LNCaP clone FGC (cell line): ENCODE data around the gene FUBP1.
"Not testable (repeated sequence)": the region's sequence is repeated elsewhere in the genome, so short reads cannot be mapped to it uniquely, and the experiment has no call there.

Experiments
- DNase-seq: peaks from one replicate; pipeline ENCODE4 v3.0.0-alpha.2; 2011; ENCODE audit warnings: low read depth
- H3K4me3 ChIP-seq: 2 replicates; pipeline ENCODE4 v1.5.1; 2011; ENCODE audit warnings: mild to moderate bottlenecking, low read depth, low read length, control low read depth
- CTCF ChIP-seq: IDR thresholded peaks from 2 replicates; pipeline ENCODE4 v1.5.1; 2012; ENCODE audit warnings: mild to moderate bottlenecking; ENCODE audit not compliant: control insufficient read depth, insufficient read depth; ENCODE audit errors: extremely low read depth

FUBP1 gene

GRCh38 chr1:77929806-77930205 lies 49.1 kb downstream of the FUBP1 start:
- TF ChIP-seq CTCF, result no peak
- no peak overlapping the region for H3K4me3 ChIP-seq
- no peak for DNase-seq

- DNase-seq, result no peak
- no peak for TF ChIP-seq CTCF
- H3K4me3 ChIP-seq, result no peak overlapping the region
These were observed 51.5 kb downstream of the FUBP1 start for GRCh38 chr1:77927414-77927813.

- DNase-seq, result no peak
- no peak for TF ChIP-seq CTCF
These were observed 52.1 kb downstream of the FUBP1 start for GRCh38 chr1:77926561-77927357.

GRCh38 chr1:77925956-77926355 lies 52.9 kb downstream of the FUBP1 start:
- no peak overlapping the region for H3K4me3 ChIP-seq
- no peak for DNase-seq
- TF ChIP-seq CTCF, result no peak

More at GRCh38 chr1:77926561-77927357, 52.1 kb downstream of the FUBP1 start:
- no peak overlapping the region for H3K4me3 ChIP-seq

- no peak for DNase-seq
- TF ChIP-seq CTCF, result no peak
- no peak overlapping the region for H3K4me3 ChIP-seq
These were observed 53.4 kb downstream of the FUBP1 start for GRCh38 chr1:77925518-77925917.

- not testable (repeated sequence) for DNase-seq, H3K4me3 ChIP-seq
These were observed 60.0 kb downstream of the FUBP1 start for GRCh38 chr1:77918918-77919317.

GRCh38 chr1:77910116-77910515 lies 68.8 kb downstream of the FUBP1 start:
- no peak for TF ChIP-seq CTCF
- DNase-seq, result no peak

More at GRCh38 chr1:77910116-77910515, 68.8 kb downstream of the FUBP1 start:
- H3K4me3 ChIP-seq, result no peak overlapping the region
